ENCODE measurements around the gene FSTL1. TPM values are rescaled to one million over a fixed set of nuclear protein-coding genes. Genes with fewer than 3 reads are reported as not detected.

Gene FSTL1
- 57.7 and 84.7 TPM in 2 replicates for polyA plus RNA-seq (2011; rRNA removed)
- 33.0 and 40.2 TPM in 2 replicates for polyA plus RNA-seq (2012; cell fraction: cytosol; rRNA removed)
- 37.2 and 50.3 TPM in 2 replicates for polyA plus RNA-seq (2012; cell fraction: nucleus; rRNA removed)
- 115 to 119 TPM (median 118 TPM) in 3 replicates for polyA plus RNA-seq (2017; fragmentation: RNase III; extraction: RNeasy Plus Mini Kit Qiagen cat#74134 plus additional on column Dnase treatment)
- 63.4 and 78.2 TPM in 2 replicates for polyA minus RNA-seq (2011; rRNA and poly(A)+ RNA removed)

- DNase-seq (ENCODE audit: low read depth in 1 of 2, low spot score in 1 of 2) (peak; percentile 32 to 41), ATAC-seq (peak; percentile 74 to 78), FAIRE-seq (no peak)
- Histone ChIP-seq H3K9me3 (no peaks in the 10 kb centered on the region), H3K4me1 (peaks cover 21% of the 10 kb centered on the region), H3K4me2 (peak within 1 kb of the TSS; percentile 75), H3K27ac (peak within 1 kb of the TSS; percentile 80 to 94), H3K4me3 (peak within 1 kb of the TSS; percentile 81)
- CTCF ChIA-PET, result interaction anchor here (0.7 to 15.9 kb wide), 4 partner anchors 20 to 623 kb away, joined by 3 to 157 read pairs (median 20); no protein-coding TSS in a partner anchor
- TF ChIP-seq HDAC2 (IDR thresholded peaks at IDR 0.05) (peak; percentile 91), NFE2L2 (conservative IDR thresholded peaks at IDR 0.05; ENCODE audit: low read length) (no peak), BCL3 (IDR thresholded peaks at IDR 0.05) (no peak), KDM1A (IDR thresholded peaks at IDR 0.05; ENCODE audit: low read depth) (no peak), JUN (IDR thresholded peaks at IDR 0.05) (peak in 1 of 2 experiments; percentile 60; a peak in 3 of 5 replicates), POLR2A (IDR thresholded peaks at IDR 0.05; ENCODE audit: low read length) (peak; percentile 72)
- POLR2A ChIA-PET, result interaction anchor here (0.5 to 1.1 kb wide), 5 partner anchors 9 to 108 kb away, joined by 3 to 7 read pairs (median 4); partner anchors contain the start of gene LRRC58
- 10% methylated on average over 2 of the region's 78 CpGs for WGBS (ENCODE audit: missing lambda C conversion rate)
Observed at GRCh38 chr3:120450600-120451271, at the start of gene FSTL1. TSS of gene FSTL1 (minus strand) at chr3:120450992. CDS start at chr3:120450746, 246 bp downstream.

- H3K4me2 ChIP-seq, result peak overlapping the region; percentile 18; the same call in 2 of the 3 replicates
- no peak overlapping the region for H3K4me3 ChIP-seq
- H3K9me3 ChIP-seq, result peaks cover 8% of the 10 kb centered on the region
- 65% methylated on average over 2 of the region's 2 CpGs for WGBS (ENCODE audit: missing lambda C conversion rate)
- ATAC-seq (peak; percentile 80 to 86; a peak in 5 of 6 replicates), DNase-seq (ENCODE audit: low read depth in 1 of 2, low spot score in 1 of 2) (peak in 1 of 2 experiments; percentile 43), FAIRE-seq (no peak)
- H3K27ac ChIP-seq, result peak overlapping the region in 1 of 2 experiments; percentile 51; a peak in 2 of 6 replicates
- ChIA-PET POLR2A (no interaction called here), CTCF (interaction anchor here (0.8 to 1.2 kb wide), 2 partner anchors 11 to 13 kb away, joined by 3 to 4 read pairs; no protein-coding TSS in a partner anchor)
- TF ChIP-seq HMGXB4 (CRISPR knock-in tag; IDR thresholded peaks at IDR 0.05; ENCODE audit: borderline replicate concordance) (no peak), PBX3 (IDR thresholded peaks at IDR 0.05) (no peak), CTCF (IDR thresholded peaks at IDR 0.05) (no peak), GATA3 (IDR thresholded peaks at IDR 0.05; ENCODE audit: borderline replicate concordance) (no peak), CEBPB (IDR thresholded peaks at IDR 0.05) (no peak), TFCP2L1 (CRISPR knock-in tag; IDR thresholded peaks at IDR 0.05) (no peak), POLR2A (IDR thresholded peaks at IDR 0.05; ENCODE audit: low read length) (no peak), NPAS2 (CRISPR knock-in tag; IDR thresholded peaks at IDR 0.05; ENCODE audit: borderline replicate concordance) (no peak), ESRRA (IDR thresholded peaks at IDR 0.05; ENCODE audit: borderline replicate concordance, low read length) (no peak), RNF2 (IDR thresholded peaks at IDR 0.05; ENCODE audit: borderline replicate concordance, low read depth) (no peak), HOXB13 (CRISPR knock-in tag; IDR thresholded peaks at IDR 0.05; ENCODE audit: low read depth) (no peak), REST (IDR thresholded peaks at IDR 0.05) (no peak), HOXB5 (CRISPR knock-in tag; IDR thresholded peaks at IDR 0.05) (no peak), FOXS1 (CRISPR knock-in tag; IDR thresholded peaks at IDR 0.05) (no peak)
- H3K4me1 ChIP-seq, result peaks cover 31% of the 10 kb centered on the region
Observed at GRCh38 chr3:120498556-120499346, 48.0 kb upstream of the FSTL1 start.
